Peyer's patch (tissue), 4 donors: ENCODE data around the gene HELLS.

ENCODE experiments used
- POLR2A ChIP-seq, 2 donors: fragments of 450-650 bp; IDR thresholded peaks; one replicate each; pipeline ENCODE4 v1.5.1; 2017; ENCODE audit warnings: antibody characterized with exemption in 2 of 2, mild to moderate bottlenecking in 2 of 2, moderate library complexity in 2 of 2
- TF ChIP-seq, protein P1 (sequence below), 6 experiments: fragments of 450-650 bp in 4 of 6; fragments of 200-600 bp in 2 of 6; sonication (generic) in 1 of 6; IDR thresholded peaks; one replicate each; pipeline ENCODE4 v1.5.1; 2017 to 2019; ENCODE audit warnings: antibody characterized with exemption in 6 of 6, mild to moderate bottlenecking in 3 of 6, moderate library complexity in 1 of 6

- TF ChIP-seq, protein P1, sequence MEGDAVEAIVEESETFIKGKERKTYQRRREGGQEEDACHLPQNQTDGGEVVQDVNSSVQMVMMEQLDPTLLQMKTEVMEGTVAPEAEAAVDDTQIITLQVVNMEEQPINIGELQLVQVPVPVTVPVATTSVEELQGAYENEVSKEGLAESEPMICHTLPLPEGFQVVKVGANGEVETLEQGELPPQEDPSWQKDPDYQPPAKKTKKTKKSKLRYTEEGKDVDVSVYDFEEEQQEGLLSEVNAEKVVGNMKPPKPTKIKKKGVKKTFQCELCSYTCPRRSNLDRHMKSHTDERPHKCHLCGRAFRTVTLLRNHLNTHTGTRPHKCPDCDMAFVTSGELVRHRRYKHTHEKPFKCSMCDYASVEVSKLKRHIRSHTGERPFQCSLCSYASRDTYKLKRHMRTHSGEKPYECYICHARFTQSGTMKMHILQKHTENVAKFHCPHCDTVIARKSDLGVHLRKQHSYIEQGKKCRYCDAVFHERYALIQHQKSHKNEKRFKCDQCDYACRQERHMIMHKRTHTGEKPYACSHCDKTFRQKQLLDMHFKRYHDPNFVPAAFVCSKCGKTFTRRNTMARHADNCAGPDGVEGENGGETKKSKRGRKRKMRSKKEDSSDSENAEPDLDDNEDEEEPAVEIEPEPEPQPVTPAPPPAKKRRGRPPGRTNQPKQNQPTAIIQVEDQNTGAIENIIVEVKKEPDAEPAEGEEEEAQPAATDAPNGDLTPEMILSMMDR (IDR thresholded peaks at IDR 0.05): no peak
- TF ChIP-seq POLR2A (IDR thresholded peaks at IDR 0.05): no peak
Measured at GRCh38 chr10:94578790-94579189, 33.2 kb downstream of the HELLS start.
